Esophagus squamous epithelium (tissue), 5 donors: ENCODE measurements around the gene CTSF. TPM values are rescaled to one million over a fixed set of nuclear protein-coding genes. Genes with fewer than 3 reads are reported as not detected.
"Not testable (repeated sequence)": the region's sequence is repeated elsewhere in the genome, so short reads cannot be mapped to it uniquely, and the experiment has no call there.

Source experiments
- DNase-seq: peaks from one replicate; lab custom pipeline; 2025; lab: John Stamatoyannopoulos, UW
- H3K27ac ChIP-seq, 4 donors: fragments of 200-600 bp; sonication (generic); one replicate each; pipeline ENCODE4 v1.5.1; 2016 to 2019; ENCODE audit warnings: mild to moderate bottlenecking in 1 of 4
- H3K27me3 ChIP-seq, 4 donors: fragments of 200-600 bp; sonication (generic); 1 replicate in 3 of 4; 2 replicates in 1 of 4; pipeline versions ENCODE4 v1.5.1 to v1.6.0; 2017 to 2021; ENCODE audit warnings: antibody characterized with exemption in 1 of 4
- H3K36me3 ChIP-seq, 3 donors: fragments of 200-600 bp; sonication (generic); one replicate each; pipeline ENCODE4 v1.5.1; 2016 to 2019
- H3K4me1 ChIP-seq, 3 donors: fragments of 200-600 bp; sonication (generic); one replicate each; pipeline ENCODE4 v1.5.1; 2017 to 2019
- H3K4me3 ChIP-seq, 4 donors: fragments of 200-600 bp; sonication (generic); 1 replicate in 3 of 4; 2 replicates in 1 of 4; pipeline ENCODE4 v1.5.1; 2016 to 2019; ENCODE audit warnings: mild to moderate bottlenecking in 2 of 4, moderate library complexity in 1 of 4
- H3K9me3 ChIP-seq, 3 donors: fragments of 200-600 bp; sonication (generic); one replicate each; pipeline ENCODE4 v1.5.1; 2016 to 2019
- POLR2A ChIP-seq, 4 donors: fragments of 450-650 bp; IDR thresholded peaks; one replicate each; pipeline ENCODE4 v1.6.1; 2017; ENCODE audit warnings: antibody characterized with exemption in 4 of 4, mild to moderate bottlenecking in 4 of 4, moderate library complexity in 3 of 4
- WGBS, 2 donors: methylation state at CpG; one replicate each; pipeline ENCODE4 v1.1.5; 2018; 5-methylcytosine and 5-hydroxymethylcytosine counted together
- intact Hi-C: fragments of 100-400 bp; cut with DNase I; formaldehyde crosslinking; loops from one replicate; pipeline ENCODE4 v1.15.0; 2022
- total RNA-seq, 4 donors: library from RNA; depleted of rRNA; stranded (reverse); fragments of >200 nt; gene quantifications; one replicate each; pipeline ENCODE4 v1.1.0, GENCODE V29; 2016
- TF ChIP-seq, protein P1 (sequence below), 6 experiments: fragments of 450-650 bp in 4 of 6; fragments of 200-600 bp in 2 of 6; sonication (generic) in 2 of 6; IDR thresholded peaks; one replicate each; pipeline ENCODE4 v1.5.1; 2016 to 2019; ENCODE audit warnings: antibody characterized with exemption in 6 of 6, mild to moderate bottlenecking in 4 of 6, moderate library complexity in 4 of 6
- donor health status: DM: yes; HTN: yes; CAD: no.

Gene CTSF
- total RNA-seq, 4 donors from 2014 or later = 3.3 to 47.3 (median 13.0) TPM

DNA sequence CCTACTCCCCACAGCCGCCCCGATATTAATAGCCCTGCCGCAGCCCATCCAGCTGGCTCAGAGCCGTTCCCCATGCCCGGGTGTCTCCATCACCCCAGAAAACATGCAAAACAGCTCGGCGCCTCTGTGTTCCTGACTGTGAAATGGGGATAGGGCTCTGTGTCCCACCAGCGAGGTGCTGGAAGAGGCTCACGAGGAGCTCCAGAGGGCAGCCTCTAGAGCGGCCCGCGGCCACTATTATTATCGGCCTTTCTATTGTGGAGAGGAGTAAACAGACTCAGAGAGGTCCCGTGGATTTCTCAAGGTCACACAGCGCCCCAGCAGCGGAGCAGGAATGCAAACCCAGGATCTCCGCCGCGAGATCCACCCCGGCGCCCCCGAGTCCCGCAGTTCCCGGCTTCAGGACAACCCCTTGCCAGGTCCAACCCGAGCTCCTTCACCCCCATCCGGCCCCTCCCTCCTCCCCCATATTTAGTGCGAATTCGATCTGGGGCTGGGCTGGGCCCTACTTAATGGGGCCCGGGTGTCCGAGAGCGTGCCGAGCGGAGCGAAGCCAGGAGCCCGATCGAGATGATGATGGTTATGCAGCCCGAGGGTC, 21.9 kb downstream of the CTSF start, which contains the start of gene ACTN3:
Gene ACTN3, plus strand, starts transcription at position 536 of the 598 bp plus-strand sequence. Its CDS starts 35 bp downstream, at position 571.
- no peaks in the 10 kb centered on the region for H3K9me3 ChIP-seq
- no peaks in the 10 kb centered on the region for H3K27me3 ChIP-seq
- H3K4me3 ChIP-seq = peak within 1 kb of the TSS; percentile 68 to 90 (median 82)
- H3K4me1 ChIP-seq = peaks cover 7 to 40% (median 26%) of the 10 kb centered on the region in 3 donors
- TF ChIP-seq, protein P1, sequence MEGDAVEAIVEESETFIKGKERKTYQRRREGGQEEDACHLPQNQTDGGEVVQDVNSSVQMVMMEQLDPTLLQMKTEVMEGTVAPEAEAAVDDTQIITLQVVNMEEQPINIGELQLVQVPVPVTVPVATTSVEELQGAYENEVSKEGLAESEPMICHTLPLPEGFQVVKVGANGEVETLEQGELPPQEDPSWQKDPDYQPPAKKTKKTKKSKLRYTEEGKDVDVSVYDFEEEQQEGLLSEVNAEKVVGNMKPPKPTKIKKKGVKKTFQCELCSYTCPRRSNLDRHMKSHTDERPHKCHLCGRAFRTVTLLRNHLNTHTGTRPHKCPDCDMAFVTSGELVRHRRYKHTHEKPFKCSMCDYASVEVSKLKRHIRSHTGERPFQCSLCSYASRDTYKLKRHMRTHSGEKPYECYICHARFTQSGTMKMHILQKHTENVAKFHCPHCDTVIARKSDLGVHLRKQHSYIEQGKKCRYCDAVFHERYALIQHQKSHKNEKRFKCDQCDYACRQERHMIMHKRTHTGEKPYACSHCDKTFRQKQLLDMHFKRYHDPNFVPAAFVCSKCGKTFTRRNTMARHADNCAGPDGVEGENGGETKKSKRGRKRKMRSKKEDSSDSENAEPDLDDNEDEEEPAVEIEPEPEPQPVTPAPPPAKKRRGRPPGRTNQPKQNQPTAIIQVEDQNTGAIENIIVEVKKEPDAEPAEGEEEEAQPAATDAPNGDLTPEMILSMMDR (IDR thresholded peaks at IDR 0.05) = no peak
- TF ChIP-seq POLR2A (IDR thresholded peaks at IDR 0.05) = no peak
- DNase-seq = no peak
- peaks cover 0 to 22% (median 0%) of the 10 kb centered on the region in 3 donors for H3K36me3 ChIP-seq
- peak within 1 kb of the TSS; percentile 60 to 89 (median 84) for H3K27ac ChIP-seq
- intact Hi-C loops = no loop called here
- WGBS, 2 donors = 2% methylated on average over 18 of the region's 37 CpGs; no CpG with 5 or more reads in 1 of the 2 donors

DNA sequence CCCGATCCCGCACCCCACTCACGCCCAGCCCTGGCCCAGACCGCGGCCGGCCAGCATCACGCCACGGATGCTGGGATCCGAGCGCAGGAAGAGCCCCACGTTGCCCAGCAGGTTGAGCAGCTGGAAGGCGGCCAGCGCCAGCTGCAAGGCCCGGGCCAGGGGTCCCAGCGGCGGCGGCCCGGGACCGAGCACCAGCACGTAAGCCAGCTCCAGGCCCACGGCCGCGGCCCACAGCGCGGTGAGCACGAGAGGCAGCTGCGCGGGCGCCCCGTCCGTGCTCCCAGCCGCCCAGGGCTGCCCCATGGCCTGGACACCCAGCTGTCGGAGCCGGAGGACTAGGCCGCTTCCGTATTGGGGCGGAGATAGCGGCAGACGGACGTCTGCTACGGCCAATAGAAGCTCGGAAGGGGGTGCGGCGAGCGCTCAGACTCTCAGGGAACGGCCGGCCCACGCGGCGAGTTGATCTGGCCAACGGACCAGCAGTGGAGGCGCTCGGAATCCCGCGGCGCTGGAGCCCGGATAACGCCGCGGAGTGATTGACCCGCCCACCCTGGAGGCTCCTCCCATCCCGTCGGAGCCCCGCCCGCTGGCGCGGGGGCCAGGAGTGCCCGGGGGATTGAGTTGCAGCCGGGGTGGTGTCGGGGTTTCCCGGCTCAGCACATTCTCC, 22.6 kb downstream of the CTSF start, which contains the start of gene ZDHHC24:
Gene ZDHHC24, minus strand, starts transcription at position 348 of the 667 bp plus-strand sequence. Its CDS starts 45 bp downstream, at position 303.
- Histone ChIP-seq H3K27me3 (no peaks in the 10 kb centered on the region), H3K4me3 (peak within 1 kb of the TSS; percentile 68 to 90 (median 82)), H3K4me1 (peaks cover 7 to 40% (median 26%) of the 10 kb centered on the region in 3 donors), H3K36me3 (peaks cover 0 to 28% (median 0%) of the 10 kb centered on the region in 3 donors), H3K27ac (peak within 1 kb of the TSS; percentile 60 to 89 (median 84)), H3K9me3 (no peaks in the 10 kb centered on the region)
- 0 to 2% methylated on average over 11 to 12 of the region's 71 CpGs for WGBS, 2 donors
- intact Hi-C loops = no loop called here
- DNase-seq = peak; percentile 81
- TF ChIP-seq, protein P1 (IDR thresholded peaks at IDR 0.05) = no peak
- TF ChIP-seq POLR2A (IDR thresholded peaks at IDR 0.05) = peak in 2 of 4 donors; percentile 71 to 74

DNA sequence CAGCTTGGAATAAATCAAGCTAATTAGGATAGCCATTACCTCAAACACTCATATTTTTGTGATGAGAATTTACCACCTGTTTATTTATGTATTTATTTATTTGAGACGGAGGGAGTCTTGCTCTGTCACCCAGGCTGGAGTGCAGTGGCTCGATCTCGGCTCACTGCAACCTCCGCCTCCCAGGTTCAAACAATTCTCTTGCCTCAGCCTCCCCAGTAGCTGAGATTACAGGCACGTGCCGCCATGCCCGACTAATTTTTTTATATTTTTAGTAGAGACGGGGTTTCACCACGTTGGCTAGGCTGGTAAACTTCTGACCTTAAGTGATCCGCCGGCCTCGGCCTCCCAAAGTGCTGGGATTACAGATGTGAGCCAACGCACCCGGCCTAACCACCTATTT, 23.5 kb downstream of the CTSF start:
- intact Hi-C loops, DNase-seq, H3K9me3 ChIP-seq, H3K27me3 ChIP-seq: not testable (repeated sequence)
- peaks cover 7 to 40% (median 26%) of the 10 kb centered on the region in 3 donors for H3K4me1 ChIP-seq
- H3K27ac ChIP-seq = peak overlapping the region in 3 of 4 donors; percentile 60 to 89 (median 86)
- peak overlapping the region; percentile 68 to 90 (median 82) for H3K4me3 ChIP-seq
- 56 to 59% methylated on average over 14 of the region's 14 CpGs for WGBS, 2 donors
- H3K36me3 ChIP-seq = peaks cover 0 to 35% (median 0%) of the 10 kb centered on the region in 3 donors

DNA sequence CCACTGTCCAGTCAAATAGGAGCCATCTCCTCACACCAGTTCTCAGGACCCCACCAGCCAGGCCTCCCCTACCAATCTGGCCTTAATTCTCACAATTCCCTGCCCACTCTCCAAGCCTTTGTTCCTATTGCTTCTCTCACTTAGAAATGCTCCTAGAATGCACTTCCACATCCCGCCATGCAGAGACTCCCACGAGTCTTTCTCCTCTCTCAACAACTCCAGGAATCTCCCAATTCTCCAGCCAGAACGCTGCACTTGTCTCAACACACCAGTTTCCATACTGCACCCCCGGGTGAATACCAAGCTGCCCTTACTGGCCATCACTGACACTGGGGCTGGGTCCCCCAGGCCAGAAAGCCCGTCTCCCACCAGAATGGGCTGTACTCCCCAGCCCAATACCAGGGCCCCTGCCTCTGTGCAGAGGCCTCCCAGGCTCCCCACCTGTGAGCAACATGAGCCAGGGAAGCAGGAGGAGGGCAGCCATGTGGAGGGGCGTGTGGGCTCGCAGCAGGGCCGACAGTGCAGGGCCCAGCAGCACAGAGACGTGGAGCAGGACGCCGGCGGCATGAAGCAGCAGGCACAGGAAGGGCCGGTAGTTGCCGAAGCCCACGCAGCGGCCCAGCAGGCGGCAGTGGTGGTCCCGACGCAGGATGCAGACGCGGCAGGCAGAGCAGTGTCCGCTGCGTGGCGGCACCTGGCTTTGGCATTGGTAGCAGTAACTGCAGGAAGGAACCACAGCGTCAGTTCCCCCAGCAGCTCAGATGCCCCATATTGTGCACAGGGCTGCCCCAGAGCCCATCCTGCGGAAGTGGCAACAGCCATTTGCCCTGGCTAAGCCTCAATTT, 24.9 kb downstream of the CTSF start:
- no peak for DNase-seq
- H3K4me1 ChIP-seq = peaks cover 7 to 40% (median 26%) of the 10 kb centered on the region in 3 donors
- H3K9me3 ChIP-seq = no peaks in the 10 kb centered on the region
- TF ChIP-seq POLR2A (IDR thresholded peaks at IDR 0.05) = no peak
- TF ChIP-seq, protein P1 (IDR thresholded peaks at IDR 0.05) = peak; percentile 25 to 49 (median 36)
- peak overlapping the region in 2 of 4 donors; percentile 2 to 41 for H3K4me3 ChIP-seq
- H3K27ac ChIP-seq = peak overlapping the region; percentile 15 to 70 (median 52)
- intact Hi-C loops = no loop called here
- H3K27me3 ChIP-seq = no peaks in the 10 kb centered on the region
- WGBS, 2 donors = 48 to 81% methylated on average over 4 of the region's 26 CpGs
- peaks cover 0 to 49% (median 0%) of the 10 kb centered on the region in 3 donors for H3K36me3 ChIP-seq

DNA sequence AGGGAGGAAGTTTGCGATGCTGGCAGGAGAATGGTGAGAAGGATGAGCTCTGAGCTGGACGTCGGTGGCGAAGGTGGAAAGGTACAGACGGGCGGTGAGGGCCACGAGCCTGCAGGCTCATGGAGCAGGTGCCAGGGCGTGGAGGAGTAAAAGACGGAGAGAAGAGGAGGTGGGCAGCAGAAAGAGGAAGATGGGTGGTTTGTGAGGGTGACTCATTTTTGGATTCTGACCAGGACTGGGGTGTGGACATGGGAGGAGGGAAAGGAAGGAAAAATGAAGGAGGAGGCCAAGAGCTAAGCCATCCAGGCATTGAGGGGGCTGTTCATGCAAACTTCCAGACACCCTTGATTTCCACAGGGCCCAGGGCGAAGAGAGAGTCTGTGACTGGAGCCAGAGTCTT, 26.0 kb downstream of the CTSF start:
- Histone ChIP-seq H3K36me3 (peaks cover 0 to 61% (median 0%) of the 10 kb centered on the region in 3 donors), H3K27me3 (no peaks in the 10 kb centered on the region), H3K27ac (no peak overlapping the region), H3K4me1 (peaks cover 7 to 40% (median 26%) of the 10 kb centered on the region in 3 donors), H3K9me3 (no peaks in the 10 kb centered on the region), H3K4me3 (no peak overlapping the region)
- WGBS, 2 donors = 69 to 77% methylated on average over 10 of the region's 10 CpGs
- intact Hi-C loops = no loop called here
- TF ChIP-seq, protein P1 (IDR thresholded peaks at IDR 0.05) = no peak
- no peak for TF ChIP-seq POLR2A (IDR thresholded peaks at IDR 0.05)
- DNase-seq = no peak
